Measurements from ENCODE around the gene SERP2.
"Not testable (repeated sequence)": the region's sequence is repeated elsewhere in the genome, so short reads cannot be mapped to it uniquely, and the experiment has no call there.

The SERP2 gene

DNA sequence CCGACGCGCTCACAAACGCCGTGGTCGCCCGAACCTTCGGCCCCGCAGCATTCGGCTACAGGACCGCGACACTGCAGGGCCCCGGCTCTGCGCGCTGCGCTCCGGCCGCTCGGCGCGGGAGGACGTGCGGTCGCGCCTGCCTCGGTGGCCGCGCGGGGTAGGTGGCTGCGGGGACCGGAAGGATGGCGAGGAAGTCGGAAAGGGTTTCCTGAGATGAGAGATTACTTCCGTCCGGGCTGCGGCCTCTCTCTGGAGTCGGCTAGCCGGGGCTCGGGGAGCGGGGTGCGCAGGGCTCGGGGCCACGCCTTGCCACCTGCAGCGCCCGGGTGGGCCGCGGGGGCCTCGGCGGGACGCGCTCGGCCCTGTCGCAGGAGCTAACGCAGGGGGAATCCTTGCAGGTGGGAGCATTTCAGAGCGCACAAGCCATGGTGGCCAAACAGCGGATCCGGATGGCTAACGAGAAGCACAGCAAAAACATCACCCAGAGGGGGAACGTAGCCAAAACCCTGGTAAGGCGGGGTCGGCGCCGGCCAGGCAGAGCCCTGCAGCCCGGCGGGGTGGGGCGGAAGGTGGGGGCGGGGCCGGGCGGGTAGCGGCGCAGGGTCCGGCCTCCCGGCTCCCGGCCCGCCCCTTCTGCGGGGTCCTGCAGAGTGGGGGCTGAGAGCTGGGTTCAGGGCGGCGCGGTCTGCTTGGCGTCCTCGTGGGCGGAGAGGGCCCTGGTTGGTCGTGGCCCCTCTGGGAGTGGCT lies at the start of gene SERP2:
TSS of gene SERP2 (plus strand) at position 224 of the 747 bp plus-strand sequence. CDS start at position 426, 202 bp downstream.
- peak within 1 kb of the TSS; percentile 52 for H3K4me3 ChIP-seq (ENCODE audit: low read depth, low read length)
- DNase-seq (ENCODE audit: low read depth) = no peak

DNA sequence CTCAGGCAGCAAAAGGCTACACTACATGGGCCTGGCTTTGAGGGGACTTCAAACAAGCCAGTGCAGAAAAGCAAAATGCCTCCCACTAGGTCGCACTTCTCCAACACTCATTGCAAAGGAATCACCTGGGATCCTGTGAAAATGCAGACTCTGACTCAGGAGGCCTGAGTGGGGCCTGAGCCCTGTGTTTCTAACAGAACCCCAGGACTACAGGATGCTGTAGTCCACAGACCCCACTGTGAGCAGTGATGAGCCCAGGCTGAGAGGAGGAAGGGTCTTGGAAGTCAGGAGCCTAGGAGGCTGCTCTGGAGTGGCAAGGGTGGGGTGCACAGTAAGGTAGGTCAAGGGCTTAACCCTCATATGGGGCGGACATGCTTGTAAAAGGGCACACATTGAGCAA lies 46.7 kb upstream of the SERP2 start:
- no peak for DNase-seq (ENCODE audit: low read depth)

DNA sequence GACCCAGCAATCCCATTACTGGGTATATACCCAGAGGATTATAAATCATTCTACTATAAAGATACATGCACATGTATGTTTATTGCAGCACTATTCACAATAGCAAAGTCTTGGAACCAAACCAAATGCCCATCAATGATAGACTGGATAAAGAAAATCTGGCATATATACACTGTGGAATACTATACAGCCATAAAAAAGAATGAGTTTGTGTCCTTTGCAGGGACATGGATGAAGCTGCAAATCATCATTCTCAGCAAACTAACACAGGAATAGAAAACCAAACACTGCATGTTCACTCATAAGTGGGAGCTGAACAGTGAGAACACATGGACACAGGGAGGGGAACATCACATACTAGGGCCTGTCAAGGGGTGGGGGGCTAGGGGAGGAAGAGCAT lies 44.6 kb upstream of the SERP2 start:
- not testable (repeated sequence) for DNase-seq (ENCODE audit: low read depth)

More for the DNA sequence above, 46.7 kb upstream of the SERP2 start:
- H3K4me3 ChIP-seq (ENCODE audit: low read depth, low read length) = no peak overlapping the region

DNA sequence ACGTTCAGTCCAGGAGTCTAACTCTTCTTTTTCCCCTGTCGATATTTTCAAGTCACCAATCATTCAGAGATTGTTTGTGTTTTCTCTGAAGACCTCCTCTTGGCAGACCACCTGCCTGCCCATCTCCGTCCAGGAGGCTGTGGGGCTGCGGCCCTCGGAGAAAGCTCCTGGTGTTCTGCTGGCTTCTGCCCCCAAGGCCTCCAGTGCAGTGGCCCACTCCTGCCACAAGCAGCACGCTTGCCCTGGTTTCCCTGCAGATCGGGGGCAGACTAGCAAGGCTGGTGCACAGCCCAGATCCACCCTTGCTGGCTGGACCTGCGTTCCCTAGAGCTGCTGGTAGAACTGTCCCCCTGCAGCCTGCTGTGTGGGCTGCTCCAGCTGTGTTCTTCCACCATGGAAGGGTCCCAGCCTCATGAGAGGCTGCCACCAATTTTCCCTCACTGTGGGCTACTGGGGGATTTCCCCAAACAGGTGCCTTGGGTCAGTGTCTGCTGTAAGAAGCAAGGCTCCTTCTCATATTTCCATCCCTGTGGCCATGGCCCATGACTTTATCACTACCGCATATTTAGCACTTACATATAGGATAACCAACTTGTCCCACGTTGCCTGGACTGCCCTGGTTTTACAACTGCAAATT lies 43.6 kb upstream of the SERP2 start:
- no peak for DNase-seq (ENCODE audit: low read depth)
- H3K4me3 ChIP-seq (ENCODE audit: low read depth, low read length) = no peak overlapping the region

More for the DNA sequence above, 44.6 kb upstream of the SERP2 start:
- not testable (repeated sequence) for H3K4me3 ChIP-seq (ENCODE audit: low read depth, low read length)

DNA sequence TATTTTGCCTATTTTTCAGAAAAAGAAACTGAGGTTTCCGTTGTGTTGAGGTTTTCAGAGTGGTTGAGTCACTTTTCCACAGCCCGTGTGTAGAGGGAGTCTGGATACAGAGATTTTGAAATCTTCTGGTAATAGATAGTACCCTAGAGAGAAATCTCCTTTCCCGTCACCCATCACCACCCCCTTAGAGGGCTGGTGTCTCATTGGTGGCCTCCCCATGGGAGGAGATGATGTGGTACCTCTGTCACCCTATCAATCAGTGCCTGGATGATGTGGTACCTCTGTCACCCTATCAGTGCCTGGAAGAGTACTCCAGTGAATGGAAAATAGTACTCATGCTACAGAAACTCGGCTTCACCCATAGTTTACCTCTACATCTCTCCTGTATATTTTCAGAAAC lies 42.2 kb upstream of the SERP2 start:
- DNase-seq (ENCODE audit: low read depth) = no peak
- no peak overlapping the region for H3K4me3 ChIP-seq (ENCODE audit: low read depth, low read length)

DNA sequence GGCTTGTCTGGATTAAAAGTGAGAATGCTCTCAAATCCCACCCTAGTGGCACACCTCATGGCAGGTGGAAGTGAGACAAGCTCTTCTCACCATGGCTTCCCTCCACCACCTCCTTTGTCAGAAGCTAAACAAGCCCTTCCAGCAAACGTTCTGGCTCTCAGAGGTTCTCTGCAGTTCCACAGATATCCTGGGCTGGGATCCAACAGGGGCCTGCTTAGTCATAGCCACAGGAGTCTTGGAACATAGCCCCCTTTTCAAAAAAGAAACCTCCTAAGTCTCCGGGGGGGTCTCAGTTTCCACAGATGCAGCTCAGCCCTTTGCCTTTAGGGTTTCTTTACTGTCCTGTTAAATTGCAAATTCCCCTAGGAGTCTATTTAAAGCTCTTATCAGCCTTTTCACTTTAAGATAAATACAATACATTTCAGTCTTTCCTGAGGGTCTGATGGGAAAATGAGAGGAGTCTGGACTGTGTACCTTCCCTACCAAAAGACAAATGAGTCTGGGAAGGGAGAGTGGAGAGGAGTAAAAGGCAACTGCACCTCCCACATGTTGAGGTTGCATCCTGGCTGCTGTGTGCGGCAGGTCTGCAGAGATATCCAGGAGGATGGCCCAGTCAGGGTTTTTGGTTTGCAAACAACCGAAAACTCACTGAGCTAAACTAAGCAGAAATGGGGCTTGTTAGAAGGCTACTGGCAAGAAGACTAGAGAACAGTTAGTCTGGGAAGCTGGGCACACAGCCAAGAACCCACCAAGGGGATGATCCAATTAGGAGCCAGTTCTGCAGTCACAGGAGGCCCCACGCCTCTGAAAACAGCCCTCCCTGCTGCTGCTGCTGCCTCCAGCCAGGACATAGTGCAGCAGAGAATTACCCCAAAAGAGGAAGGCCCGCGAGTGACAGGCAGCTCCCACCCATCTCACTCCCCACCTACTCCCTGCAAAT lies 41.4 kb upstream of the SERP2 start:
- DNase-seq (ENCODE audit: low read depth) = peak; percentile 91
- H3K4me3 ChIP-seq (ENCODE audit: low read depth, low read length) = no peak overlapping the region

DNA sequence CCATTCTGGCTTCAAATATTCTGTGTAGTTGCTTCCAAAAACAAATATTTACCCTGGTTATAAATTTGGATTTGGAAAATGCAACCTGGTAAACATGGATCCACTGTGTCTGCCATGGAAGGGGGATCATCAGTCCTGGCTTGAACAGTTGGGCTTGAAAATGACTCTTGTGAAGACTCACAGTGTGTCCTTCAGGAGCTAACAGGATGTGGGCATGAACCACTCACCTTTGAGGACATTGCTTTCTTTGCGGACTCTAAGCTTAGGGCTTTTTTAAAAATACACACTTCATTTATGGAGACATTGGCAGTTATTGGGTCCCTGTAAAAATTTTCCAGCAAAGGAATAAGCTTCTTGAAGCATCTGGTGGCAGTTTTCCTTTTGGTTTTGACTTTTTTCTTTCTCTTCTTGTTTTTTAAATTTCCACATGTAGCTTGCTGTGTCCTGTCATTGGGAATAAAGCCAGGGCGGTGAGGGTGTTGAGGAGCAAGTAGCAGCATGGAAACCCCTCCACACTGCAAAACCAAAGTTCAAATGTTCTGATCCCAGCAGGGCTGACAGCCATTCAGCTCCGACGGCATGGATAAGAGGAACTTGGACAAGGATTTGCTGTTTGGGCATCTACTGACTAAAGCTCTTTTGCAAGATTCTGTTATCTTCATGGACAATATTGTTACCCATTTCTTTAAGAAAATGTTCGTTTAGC lies 39.5 kb upstream of the SERP2 start:
- no peak overlapping the region for H3K4me3 ChIP-seq (ENCODE audit: low read depth, low read length)
- no peak for DNase-seq (ENCODE audit: low read depth)

DNA sequence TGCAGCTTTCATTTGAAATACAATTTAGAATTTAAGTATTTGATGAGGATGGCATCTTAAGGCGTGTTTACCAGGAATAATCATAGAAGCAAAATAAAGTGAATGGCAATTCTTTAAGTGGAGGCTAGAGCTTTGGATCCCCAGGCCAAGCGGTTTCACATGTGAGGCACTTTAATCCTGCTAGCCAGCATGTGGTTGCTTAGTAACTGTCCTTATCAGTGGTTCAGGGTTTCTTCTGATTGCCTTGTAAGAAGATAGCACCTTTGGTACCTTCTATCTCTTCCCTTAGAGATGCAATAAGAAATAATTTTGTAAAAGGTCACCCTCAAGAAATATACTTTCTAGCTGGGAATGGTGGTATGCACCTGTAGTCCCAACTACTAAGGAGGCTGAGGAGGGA lies 38.9 kb upstream of the SERP2 start:
- H3K4me3 ChIP-seq (ENCODE audit: low read depth, low read length) = no peak overlapping the region
- DNase-seq (ENCODE audit: low read depth) = no peak

DNA sequence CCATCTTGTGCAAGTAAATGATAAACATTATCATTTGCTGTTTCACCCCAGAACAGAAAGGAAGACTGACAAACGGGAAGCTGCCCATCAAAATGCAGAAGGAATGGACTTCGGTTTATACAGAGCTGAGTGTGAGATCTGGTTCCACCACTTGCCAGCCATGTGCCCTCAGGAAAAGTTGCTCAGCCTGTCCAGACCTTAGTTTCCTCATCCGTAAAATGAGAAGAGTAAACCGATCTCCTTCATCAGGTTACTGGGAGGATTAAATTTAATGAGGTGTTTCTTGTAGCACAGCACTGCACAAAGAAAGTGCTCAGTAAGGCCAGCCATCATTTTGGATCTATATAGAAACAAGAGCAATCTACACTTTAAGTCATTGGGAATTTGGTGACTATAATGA lies 36.7 kb upstream of the SERP2 start:
- no peak overlapping the region for H3K4me3 ChIP-seq (ENCODE audit: low read depth, low read length)
- no peak for DNase-seq (ENCODE audit: low read depth)

DNA sequence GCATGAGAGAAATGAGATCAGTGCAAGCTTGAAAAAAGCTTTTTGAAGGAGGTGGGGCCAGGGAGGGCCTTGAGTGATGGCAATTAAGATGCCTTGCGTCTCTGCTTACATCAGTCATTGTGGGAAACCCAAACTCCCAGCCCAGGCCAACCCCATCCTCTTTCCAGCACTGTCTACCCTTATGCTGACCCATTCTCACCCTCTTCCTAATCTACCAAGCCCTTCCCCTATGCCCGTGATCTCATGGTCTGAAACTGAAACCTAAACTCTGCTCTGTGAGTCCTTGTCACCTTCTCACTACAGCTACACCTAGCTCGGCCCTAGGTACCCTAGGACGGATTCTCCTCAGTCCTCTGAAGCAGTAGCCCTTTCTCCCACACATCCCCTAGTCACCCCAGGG lies 36.0 kb upstream of the SERP2 start:
- no peak for DNase-seq (ENCODE audit: low read depth)
- H3K4me3 ChIP-seq (ENCODE audit: low read depth, low read length) = no peak overlapping the region

DNA sequence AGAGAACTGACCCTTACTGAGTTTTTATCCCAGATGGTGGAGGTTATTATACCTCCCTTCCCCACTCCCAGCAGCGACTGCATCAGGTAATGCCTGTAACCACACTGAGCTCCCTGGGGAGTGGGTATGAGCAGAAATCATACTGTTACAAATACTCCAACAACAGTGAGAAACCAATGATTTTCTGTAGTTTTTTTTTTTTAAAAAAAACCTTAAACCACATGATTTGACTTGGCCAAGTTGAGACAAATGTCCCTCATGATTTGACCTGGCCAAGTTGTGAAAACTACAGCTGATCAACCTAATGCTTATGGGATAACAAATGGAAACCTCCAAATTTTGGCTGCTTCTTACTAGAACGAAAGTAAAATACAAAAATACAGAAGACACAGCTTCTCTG lies 33.1 kb upstream of the SERP2 start:
- H3K4me3 ChIP-seq (ENCODE audit: low read depth, low read length) = no peak overlapping the region
- no peak for DNase-seq (ENCODE audit: low read depth)

DNA sequence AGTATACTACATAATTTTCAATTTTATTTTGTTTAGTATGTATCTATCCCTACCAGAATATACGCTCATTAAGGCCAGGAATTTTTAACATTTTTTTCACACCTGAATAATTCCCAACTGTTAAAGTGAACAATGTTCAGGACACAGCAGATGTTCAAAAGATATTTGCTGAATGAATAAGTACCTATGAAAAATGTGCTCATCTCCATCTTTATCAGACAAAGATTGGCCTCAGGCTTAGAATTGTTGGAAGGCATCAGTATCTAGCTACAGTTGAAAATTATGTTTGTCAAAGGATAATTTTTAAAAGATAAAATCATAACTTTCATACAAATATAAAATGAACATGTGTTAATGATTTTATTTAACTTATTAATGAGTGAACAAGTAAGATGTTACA lies 30.9 kb upstream of the SERP2 start:
- DNase-seq (ENCODE audit: low read depth) = no peak
- no peak overlapping the region for H3K4me3 ChIP-seq (ENCODE audit: low read depth, low read length)

DNA sequence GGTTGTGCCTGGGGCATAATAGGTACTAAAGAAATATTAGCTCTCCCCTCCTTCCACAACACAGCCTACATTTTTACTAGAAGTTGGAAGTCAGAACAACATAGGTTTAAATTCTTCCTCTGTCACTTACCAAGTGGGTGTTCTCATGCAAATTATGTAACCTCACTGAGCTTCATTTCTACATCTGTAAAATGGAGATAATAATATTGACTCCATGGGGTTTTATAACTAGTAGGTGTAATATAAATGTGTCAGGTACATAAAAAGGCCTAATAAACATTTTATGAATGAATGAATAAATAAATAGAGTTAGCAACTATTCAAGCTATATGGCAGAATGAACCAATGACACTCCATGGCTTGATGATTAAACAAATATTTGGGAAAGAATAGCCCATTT lies 27.1 kb upstream of the SERP2 start:
- DNase-seq (ENCODE audit: low read depth) = no peak
- no peak overlapping the region for H3K4me3 ChIP-seq (ENCODE audit: low read depth, low read length)

DNA sequence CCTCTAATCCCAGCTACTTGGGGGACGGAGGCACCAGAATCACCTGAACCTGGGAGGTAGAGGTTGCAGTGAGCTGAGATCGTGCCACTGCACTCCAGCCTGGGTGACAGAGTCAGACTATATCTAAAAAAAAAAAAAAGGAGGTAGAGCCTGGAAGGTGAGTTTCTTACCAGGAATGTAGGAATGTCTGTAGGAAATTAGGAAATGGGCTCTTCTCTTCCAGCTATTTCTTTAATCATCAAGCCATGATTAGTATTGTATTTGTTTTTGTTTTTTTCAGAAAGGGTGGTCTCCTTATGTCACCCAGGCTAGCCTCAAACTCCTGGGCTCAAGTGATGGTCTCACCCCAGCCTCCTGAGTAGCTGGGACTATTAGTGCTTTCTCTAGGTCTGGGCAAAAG lies 26.3 kb upstream of the SERP2 start:
- H3K4me3 ChIP-seq (ENCODE audit: low read depth, low read length) = no peak overlapping the region
- DNase-seq (ENCODE audit: low read depth) = no peak

DNA sequence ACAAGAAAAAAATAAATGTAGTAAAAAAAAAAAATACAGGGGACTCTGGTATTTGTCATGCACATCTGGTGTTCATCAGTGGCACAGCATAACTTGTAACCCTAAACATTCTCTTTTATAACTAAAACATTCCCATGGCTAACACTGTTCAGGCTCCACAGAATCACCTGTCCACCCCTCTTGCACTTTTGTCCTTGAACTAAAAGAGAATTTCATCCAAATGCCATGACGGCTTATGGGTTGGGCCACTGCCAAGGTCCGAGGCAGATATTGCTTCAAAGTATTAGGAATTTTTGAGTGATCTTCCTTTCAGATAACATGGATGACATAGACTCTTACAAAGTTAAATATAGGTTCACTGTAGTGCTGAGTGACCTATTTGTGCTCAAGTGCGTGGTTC lies 25.7 kb upstream of the SERP2 start:
- no peak for DNase-seq (ENCODE audit: low read depth)
- no peak overlapping the region for H3K4me3 ChIP-seq (ENCODE audit: low read depth, low read length)

DNA sequence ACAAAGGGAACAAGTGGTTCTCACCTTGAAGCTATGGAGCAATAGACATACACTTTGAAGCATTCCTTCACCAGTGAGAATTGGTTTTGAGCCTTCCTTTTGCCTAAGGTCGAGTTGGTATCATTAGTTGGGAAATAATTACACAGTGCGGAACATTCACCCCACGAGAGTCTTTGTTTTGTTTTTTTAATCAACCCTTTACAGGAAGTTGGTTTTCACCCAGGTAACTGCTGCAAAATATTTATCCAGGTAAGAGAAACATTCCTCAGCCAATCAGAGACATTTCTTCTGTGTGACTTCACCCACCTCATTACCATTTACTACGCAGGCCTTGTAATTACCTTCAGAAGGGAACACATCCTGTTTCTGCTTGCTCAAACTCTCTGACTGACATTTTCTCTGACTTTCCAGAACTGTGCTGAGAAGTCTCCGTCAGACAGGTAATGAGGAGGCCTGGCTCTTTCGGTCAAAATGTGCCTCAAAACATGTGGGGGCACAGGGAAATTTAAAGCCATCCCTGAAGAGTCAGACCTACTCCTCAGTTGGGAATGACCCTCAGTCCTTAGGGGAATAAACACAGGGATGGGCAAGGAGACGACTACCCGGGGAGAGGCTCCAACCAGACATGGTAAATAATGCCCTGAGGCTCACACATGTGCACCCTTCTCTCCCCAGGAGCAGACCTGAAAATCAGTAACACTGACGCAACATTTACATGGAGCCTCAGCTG lies 22.7 kb upstream of the SERP2 start:
- no peak for DNase-seq (ENCODE audit: low read depth)
- no peak overlapping the region for H3K4me3 ChIP-seq (ENCODE audit: low read depth, low read length)

DNA sequence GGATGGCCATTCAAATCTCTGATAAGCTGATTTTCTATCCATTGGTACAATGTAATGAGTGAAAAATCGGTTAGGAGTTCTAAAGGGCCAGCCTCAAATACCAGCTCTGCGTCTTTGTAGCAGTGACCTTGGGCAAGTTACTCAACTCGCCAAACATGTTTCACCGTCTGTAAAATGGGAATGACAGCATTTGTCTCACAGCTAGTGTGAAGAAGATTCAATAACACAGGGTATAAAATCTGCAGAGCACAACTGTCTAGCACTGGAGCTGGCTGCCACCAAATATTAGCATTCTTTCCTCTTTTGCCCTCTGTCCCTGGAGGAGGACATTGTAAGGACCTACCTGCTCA lies 22.1 kb upstream of the SERP2 start:
- DNase-seq (ENCODE audit: low read depth) = no peak
- no peak overlapping the region for H3K4me3 ChIP-seq (ENCODE audit: low read depth, low read length)

DNA sequence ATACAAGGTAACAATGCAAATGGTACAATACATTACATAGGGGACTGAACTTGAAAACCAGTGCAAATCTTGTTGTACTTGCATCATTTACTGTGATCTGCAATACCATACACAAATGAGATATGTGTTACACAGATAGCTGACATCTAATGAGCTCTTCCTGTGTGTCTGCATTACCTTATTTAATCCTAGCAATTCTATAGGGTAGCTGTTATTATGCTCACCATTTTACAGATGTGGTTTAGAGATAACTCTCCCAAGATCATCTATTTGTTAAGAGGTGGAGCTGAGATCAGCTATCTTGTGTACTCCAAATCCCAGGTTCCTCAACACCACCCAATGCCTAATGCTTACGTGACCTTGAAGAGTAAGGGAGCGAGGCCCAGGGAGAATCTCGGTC lies 21.4 kb upstream of the SERP2 start:
- H3K4me3 ChIP-seq (ENCODE audit: low read depth, low read length) = no peak overlapping the region
- DNase-seq (ENCODE audit: low read depth) = no peak

DNA sequence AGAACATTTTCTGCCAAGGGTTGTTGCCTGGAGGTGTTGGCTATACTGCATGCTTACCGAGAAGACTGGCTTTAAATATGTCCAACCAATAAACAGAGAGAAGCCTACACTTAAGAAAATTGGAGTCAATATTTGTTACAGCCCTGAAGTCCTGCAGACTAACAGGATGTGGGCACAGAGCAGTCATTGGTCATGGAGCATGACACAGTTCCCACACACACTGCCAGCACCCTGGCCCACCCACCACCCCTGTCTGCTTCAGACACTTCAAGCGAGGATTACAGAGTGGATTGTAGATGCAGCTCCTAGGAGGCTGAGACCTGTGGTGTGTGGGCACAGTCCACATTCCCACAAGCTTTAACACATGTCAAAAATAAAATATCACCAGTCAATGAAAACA lies 21.0 kb upstream of the SERP2 start:
- no peak for DNase-seq (ENCODE audit: low read depth)
- H3K4me3 ChIP-seq (ENCODE audit: low read depth, low read length) = no peak overlapping the region
